ENCODE results near the gene LRRN2.

GRCh38 chr1:204578867-204579664 lies 106.5 kb downstream of the LRRN2 start:
- TF ChIP-seq CTCF (IDR thresholded peaks at IDR 0.05) (no peak), POLR2A (IDR thresholded peaks at IDR 0.05) (no peak)
